ENCODE data around the gene CD109. TPM values are rescaled to one million over a fixed set of nuclear protein-coding genes. Genes with fewer than 3 reads are reported as not detected.
A peak's percentile ranks its signal among the peaks of the same experiment; 100 is the strongest.

CD109 gene
- total RNA-seq, 1 experiment from 2014 or later, result 19.1 TPM

DNA sequence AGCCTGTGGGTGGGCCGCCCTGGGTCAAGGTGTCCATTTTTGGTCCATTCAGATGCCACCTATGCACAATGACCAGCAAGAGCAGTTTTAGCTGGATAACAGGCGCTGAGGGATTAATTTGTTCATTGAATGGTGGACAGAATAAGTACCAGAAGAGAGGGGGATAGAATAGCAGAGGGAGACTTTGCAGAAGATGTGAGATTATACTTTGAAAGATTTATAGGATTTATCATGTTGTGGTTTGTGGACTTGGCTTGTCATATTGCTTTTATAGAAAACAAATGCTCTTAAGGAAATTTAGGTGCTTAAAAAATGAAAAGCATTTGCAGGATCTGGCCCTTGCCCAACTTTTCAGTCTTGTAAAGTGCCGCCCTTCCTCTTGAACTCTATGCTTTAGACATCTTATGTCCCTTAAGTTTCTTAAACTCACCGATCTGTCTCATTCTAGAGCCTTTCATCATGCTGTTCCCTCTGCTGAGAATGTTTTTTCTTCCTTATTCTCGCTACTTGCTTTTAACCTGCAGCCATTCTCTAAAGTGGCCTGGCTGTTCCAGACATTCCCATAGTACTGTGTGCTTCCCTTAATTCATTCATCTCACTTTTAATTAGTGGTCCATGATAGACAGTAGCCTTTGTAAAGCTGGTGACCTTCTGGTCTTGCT, 42.5 kb downstream of the CD109 start:
- CTCF ChIA-PET, result interaction anchor here (0.6 kb wide), 2 partner anchors 146 to 1472 kb away, joined by 3 to 6 read pairs; no protein-coding TSS in a partner anchor
- H3K9me2 ChIP-seq (replicated peaks; ENCODE audit: low read length), result no peaks in the 10 kb centered on the region
- H3K4me3 ChIP-seq (ENCODE audit: low read length), result no peak overlapping the region
- POLR2A ChIA-PET (ENCODE audit: unreplicated experiment), result no interaction called here
- ATAC-seq (peak; percentile 37), DNase-seq (peak; percentile 13)
- BruUV-seq (replicated peaks), result no TSS peak
- no peak overlapping the region for H3K9ac ChIP-seq (ENCODE audit: low read length)
- H3K79me2 ChIP-seq (ENCODE audit: low read length), result no peaks in the 10 kb centered on the region
- 0 out of 2 replicates have a peak, but pooled peaks cover 6% of the 10 kb centered on the region for H3K4me1 ChIP-seq (ENCODE audit: insufficient read depth, low read length)
- H2AFZ ChIP-seq (ENCODE audit: low read length), result no peak overlapping the region
- H3F3A ChIP-seq (ENCODE audit: low read length, unreplicated experiment), result no peaks in the 10 kb centered on the region
- H3K4me2 ChIP-seq (ENCODE audit: low read length), result no peak overlapping the region
- TF ChIP-seq EZH2phosphoT487 (IDR thresholded peaks at IDR 0.05; ENCODE audit: borderline replicate concordance, low read length), result no peak
- TF ChIP-seq, protein P1, sequence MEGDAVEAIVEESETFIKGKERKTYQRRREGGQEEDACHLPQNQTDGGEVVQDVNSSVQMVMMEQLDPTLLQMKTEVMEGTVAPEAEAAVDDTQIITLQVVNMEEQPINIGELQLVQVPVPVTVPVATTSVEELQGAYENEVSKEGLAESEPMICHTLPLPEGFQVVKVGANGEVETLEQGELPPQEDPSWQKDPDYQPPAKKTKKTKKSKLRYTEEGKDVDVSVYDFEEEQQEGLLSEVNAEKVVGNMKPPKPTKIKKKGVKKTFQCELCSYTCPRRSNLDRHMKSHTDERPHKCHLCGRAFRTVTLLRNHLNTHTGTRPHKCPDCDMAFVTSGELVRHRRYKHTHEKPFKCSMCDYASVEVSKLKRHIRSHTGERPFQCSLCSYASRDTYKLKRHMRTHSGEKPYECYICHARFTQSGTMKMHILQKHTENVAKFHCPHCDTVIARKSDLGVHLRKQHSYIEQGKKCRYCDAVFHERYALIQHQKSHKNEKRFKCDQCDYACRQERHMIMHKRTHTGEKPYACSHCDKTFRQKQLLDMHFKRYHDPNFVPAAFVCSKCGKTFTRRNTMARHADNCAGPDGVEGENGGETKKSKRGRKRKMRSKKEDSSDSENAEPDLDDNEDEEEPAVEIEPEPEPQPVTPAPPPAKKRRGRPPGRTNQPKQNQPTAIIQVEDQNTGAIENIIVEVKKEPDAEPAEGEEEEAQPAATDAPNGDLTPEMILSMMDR (conservative IDR thresholded peaks at IDR 0.05; ENCODE audit: low read depth, low read length), result no peak
- no peaks in the 10 kb centered on the region for H3K27me3 ChIP-seq (ENCODE audit: low read length)
- no peak overlapping the region for H3K27ac ChIP-seq (ENCODE audit: low read length)
- no peaks in the 10 kb centered on the region for H4K20me1 ChIP-seq (ENCODE audit: low read length)
- H3K9me3 ChIP-seq (ENCODE audit: low read length), result no peaks in the 10 kb centered on the region
- 0 out of 2 replicates have a peak, but pooled peaks cover 3% of the 10 kb centered on the region for H3K36me3 ChIP-seq (ENCODE audit: low read depth, low read length)
- intact Hi-C loops (cut with micrococcal nuclease), result loop anchor here (1.0 to 5.0 kb wide), 3 partner anchors 117 to 1469 kb away; partner anchors contain the start of gene COL12A1

GRCh38 chr6:73739096-73739495, 43.1 kb downstream of the CD109 start:
- POLR2A ChIA-PET (ENCODE audit: unreplicated experiment), result no interaction called here
- no peak overlapping the region for H3K9ac ChIP-seq (ENCODE audit: low read length)
- ATAC-seq (peak; percentile 60), DNase-seq (peak; percentile 69)
- no peak overlapping the region for H3K4me3 ChIP-seq (ENCODE audit: low read length)
- no TSS peak for BruUV-seq (replicated peaks)
- CTCF ChIA-PET, result interaction anchor here (0.6 to 0.7 kb wide), 4 partner anchors 24 to 1471 kb away, joined by 3 to 6 read pairs (median 3); no protein-coding TSS in a partner anchor
- no peaks in the 10 kb centered on the region for H4K20me1 ChIP-seq (ENCODE audit: low read length)
- TF ChIP-seq EZH2phosphoT487 (IDR thresholded peaks at IDR 0.05; ENCODE audit: borderline replicate concordance, low read length), result no peak
- TF ChIP-seq, protein P1 (conservative IDR thresholded peaks at IDR 0.05; ENCODE audit: low read depth, low read length), result peak; percentile 74
- no peak overlapping the region for H3K27ac ChIP-seq (ENCODE audit: low read length)
- H3F3A ChIP-seq (ENCODE audit: low read length, unreplicated experiment), result no peaks in the 10 kb centered on the region
- intact Hi-C loops (cut with micrococcal nuclease), result loop anchor here (1.0 to 5.0 kb wide), 3 partner anchors 116 to 1468 kb away; partner anchors contain the start of gene COL12A1
- H3K27me3 ChIP-seq (ENCODE audit: low read length), result no peaks in the 10 kb centered on the region
- no peaks in the 10 kb centered on the region for H3K9me3 ChIP-seq (ENCODE audit: low read length)
- H3K4me1 ChIP-seq (ENCODE audit: insufficient read depth, low read length), result 0 out of 2 replicates have a peak, but pooled peaks cover 6% of the 10 kb centered on the region
- no peaks in the 10 kb centered on the region for H3K79me2 ChIP-seq (ENCODE audit: low read length)
- no peak overlapping the region for H2AFZ ChIP-seq (ENCODE audit: low read length)
- H3K9me2 ChIP-seq (replicated peaks; ENCODE audit: low read length), result no peaks in the 10 kb centered on the region
- 0 out of 2 replicates have a peak, but pooled peaks cover 3% of the 10 kb centered on the region for H3K36me3 ChIP-seq (ENCODE audit: low read depth, low read length)
- no peak overlapping the region for H3K4me2 ChIP-seq (ENCODE audit: low read length)

GRCh38 chr6:73742433-73742832, 46.4 kb downstream of the CD109 start:
- Histone ChIP-seq H2AFZ (ENCODE audit: low read length) (no peak overlapping the region), H3K4me3 (ENCODE audit: low read length) (no peak overlapping the region), H3K79me2 (ENCODE audit: low read length) (no peaks in the 10 kb centered on the region), H3K27ac (ENCODE audit: low read length) (no peak overlapping the region), H3K9ac (ENCODE audit: low read length) (no peak overlapping the region), H3K4me1 (ENCODE audit: insufficient read depth, low read length) (0 out of 2 replicates have a peak, but pooled peaks cover 6% of the 10 kb centered on the region), H3F3A (ENCODE audit: low read length, unreplicated experiment) (no peaks in the 10 kb centered on the region), H3K27me3 (ENCODE audit: low read length) (no peaks in the 10 kb centered on the region), H3K4me2 (ENCODE audit: low read length) (no peak overlapping the region), H3K36me3 (ENCODE audit: low read depth, low read length) (no peaks in the 10 kb centered on the region), H3K9me2 (replicated peaks; ENCODE audit: low read length) (no peaks in the 10 kb centered on the region), H3K9me3 (ENCODE audit: low read length) (no peaks in the 10 kb centered on the region), H4K20me1 (ENCODE audit: low read length) (no peaks in the 10 kb centered on the region)
- ChIA-PET CTCF (interaction anchor here (0.6 kb wide), 1 partner anchor 156 kb away, joined by 4 read pairs; no protein-coding TSS in a partner anchor), POLR2A (ENCODE audit: unreplicated experiment) (no interaction called here)
- ATAC-seq (no peak), DNase-seq (no peak)
- intact Hi-C loops (cut with micrococcal nuclease), result loop anchor here (5.0 to 10.0 kb wide), 2 partner anchors 62 to 225 kb away; no protein-coding TSS in a partner anchor
- TF ChIP-seq, protein P1 (conservative IDR thresholded peaks at IDR 0.05; ENCODE audit: low read depth, low read length), result no peak
- TF ChIP-seq EZH2 (IDR thresholded peaks at IDR 0.05; ENCODE audit: low read length, unreplicated experiment) (no peak), EZH2phosphoT487 (IDR thresholded peaks at IDR 0.05; ENCODE audit: borderline replicate concordance, low read length) (no peak)
- BruUV-seq (replicated peaks), result no TSS peak

Data from PC-3 (cell line).